HG03457 (cell line): ENCODE measurements around the gene CAMK2D.

ENCODE experiments used
- ATAC-seq: cut with Tn5 transposase; IDR thresholded peaks from one replicate; pipeline ENCODE4 v1.9.1; 2021; ENCODE audit warnings: moderate number of reproducible peaks; ENCODE audit not compliant: unreplicated experiment

Gene CAMK2D

DNA sequence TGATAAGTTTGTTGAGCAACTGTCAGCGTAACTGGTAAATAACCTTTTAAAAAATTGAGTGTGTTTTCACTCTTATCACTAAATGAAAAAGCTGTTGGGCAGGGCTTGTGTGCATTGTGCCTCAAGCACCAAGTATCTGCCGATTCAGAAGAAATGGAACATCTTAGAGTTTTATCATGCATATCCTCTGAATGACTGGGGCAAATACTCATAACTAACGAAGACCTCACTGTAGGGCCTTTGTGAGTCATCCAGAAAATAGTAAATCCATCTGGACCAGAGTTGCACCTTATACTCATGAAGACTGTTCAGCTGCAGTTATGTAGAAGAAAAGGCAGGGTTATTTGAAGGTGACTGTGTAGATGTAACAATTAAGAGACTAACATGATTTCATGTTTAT, 222.1 kb downstream of the CAMK2D start:
- no peak for ATAC-seq

DNA sequence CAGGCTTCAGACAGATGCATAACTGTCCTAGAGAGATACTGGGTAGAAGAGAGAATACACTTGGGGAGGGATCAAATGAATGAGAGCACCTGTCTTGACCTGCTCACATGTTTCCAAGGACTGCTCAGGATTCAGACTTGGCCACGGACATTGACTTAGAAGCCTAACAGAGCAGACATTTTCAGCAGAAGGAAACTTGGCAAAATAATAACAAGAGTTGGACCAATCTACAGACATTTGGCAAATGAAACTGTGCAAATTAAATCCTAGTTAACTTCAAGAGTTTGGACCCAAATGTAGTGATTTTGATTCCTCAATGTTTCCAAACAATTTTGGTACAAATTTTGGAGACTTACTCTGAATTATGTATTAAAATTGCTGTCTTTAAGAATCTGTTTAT, 223.9 kb downstream of the CAMK2D start:
- no peak for ATAC-seq

DNA sequence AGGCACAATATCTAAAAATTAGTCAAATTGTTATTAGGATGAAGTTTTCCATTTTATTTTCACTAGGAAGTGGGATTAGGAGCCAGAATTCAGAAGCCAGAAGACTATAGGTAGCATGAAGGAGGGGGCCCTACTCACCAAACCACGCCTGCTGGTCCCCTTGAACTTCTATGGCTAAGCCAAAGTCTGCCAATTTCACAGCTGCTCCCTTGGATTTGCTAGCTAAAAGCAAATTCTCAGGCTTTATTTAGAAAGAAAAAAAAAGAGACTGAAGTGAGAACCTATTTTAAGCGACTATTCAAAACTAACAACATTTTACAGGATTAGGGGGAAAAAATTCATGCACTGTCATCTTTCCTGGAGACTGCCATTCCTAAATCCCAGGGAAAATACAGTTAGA, 224.3 kb downstream of the CAMK2D start:
- ATAC-seq = no peak

DNA sequence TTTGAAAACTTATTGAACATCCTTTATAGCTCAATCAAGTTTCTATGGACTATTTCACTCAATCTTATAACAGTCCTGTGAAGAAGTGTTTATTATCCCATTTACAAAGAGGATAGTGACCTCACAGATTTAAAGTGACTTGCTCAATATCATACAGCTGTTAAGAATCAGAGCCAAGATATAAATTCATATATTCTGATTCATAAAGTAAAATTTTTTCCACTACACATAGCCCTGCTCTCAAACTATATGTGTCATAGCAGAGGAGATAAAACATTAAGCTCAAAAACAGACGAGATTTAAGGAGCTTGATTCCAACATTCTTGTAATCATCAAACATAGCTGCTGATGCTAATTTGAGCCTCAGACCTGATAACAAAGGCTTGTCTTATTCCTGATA, 226.8 kb downstream of the CAMK2D start:
- ATAC-seq = no peak

DNA sequence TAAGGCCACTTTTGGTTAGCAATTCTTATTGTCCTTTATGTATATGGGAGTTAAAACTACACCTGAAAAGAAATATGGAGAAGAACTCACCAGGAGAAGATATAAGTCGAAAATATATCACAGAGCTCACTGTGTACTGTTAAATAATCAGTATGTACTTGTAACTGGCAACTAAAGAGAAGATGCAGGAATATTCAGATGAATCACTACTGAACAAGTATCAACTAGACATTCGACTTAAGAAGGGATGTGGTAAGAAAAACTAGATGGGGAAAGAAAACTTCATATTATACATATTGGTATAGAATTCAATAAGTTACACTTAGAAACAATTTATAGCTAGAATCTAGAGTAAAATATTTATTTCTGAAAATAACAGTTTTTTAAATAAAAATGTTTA, 230.0 kb downstream of the CAMK2D start:
- no peak for ATAC-seq

DNA sequence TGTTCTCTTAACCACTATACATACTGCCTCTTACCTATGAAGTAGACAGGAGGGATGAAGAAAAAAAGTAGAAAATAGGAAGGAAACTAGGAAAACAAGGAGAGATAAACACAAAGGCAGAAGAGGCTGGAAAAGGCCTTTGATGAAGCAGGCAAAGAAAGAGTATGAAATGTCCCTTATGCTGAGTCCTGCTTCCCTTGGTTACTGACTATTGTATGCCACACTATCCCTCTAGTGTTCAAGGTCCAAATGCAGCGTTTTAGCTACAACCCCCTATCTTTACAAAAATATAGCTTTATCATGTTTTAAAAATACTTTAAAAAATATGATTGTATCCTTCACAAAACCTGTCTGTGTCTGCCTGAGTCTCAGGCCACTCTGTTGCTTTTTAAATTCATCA, 233.1 kb downstream of the CAMK2D start:
- ATAC-seq = no peak

DNA sequence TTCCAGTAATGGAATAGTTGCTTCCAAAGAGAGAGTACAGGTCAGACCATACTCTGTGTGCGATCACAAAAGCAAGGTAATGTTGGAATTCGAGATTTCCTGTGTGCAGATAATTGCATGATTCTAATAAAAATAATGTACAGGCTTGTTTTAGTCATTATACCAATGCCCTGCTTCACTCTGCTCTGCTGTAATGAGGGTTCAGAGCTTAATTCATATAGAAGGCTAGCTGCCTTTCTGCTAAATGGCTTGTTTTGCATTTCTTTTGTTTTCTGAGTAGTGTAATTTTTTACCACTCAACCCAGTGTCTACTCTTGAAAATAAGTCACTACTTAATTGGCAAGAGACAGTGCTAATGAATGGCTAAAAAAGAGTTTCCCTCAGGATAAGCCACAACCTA, 236.0 kb downstream of the CAMK2D start:
- ATAC-seq = no peak

DNA sequence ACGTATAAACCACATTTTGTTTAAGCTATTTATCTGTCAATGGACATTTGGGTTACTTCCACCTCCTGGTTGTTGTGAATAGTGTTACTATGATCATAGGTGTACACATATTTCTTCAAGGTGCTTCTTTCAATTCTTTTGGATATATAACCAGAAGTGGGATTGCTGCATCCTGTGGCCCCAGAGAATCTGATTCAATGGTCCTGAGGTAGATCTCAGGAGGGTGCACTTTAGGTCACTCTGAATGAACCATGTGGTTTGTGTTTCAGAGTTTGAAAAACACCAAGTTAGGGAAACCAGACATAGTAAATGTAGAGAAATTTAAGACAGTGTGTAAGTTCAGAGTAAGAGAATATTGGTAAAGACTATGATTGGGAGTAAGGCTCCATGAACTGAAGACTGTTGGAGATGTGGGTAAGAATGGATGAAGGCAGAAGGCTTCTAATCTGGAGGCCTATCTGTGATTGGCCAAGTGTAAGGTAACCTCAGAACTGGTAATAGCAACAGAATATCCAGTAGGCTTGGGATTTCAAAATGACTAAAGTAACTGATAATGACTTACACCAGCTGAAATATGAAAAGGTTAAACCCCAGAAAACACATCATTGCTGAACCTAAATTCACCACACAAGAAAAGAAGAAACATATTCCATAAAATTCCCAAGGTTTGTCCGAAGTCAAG, 236.9 kb downstream of the CAMK2D start:
- ATAC-seq = peak; percentile 34

DNA sequence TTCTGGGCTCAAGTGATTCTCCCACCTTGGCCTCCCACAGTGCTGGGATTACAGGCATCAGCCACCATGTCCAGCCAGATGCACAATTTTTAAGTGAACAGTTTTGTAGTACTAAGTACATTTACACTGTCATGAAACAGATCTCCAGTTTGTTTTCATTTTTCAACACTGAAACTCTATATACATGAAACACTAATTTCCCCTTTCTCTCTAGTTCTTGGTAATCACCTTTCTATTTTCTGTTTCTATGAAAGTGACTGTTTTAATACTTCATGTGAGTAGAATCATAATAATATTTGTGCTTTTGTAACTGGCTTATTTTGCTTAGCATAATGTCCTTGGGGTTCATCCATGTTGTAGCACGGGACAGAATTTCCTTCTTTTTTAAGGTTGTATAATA, 237.4 kb downstream of the CAMK2D start:
- peak; percentile 80 for ATAC-seq

DNA sequence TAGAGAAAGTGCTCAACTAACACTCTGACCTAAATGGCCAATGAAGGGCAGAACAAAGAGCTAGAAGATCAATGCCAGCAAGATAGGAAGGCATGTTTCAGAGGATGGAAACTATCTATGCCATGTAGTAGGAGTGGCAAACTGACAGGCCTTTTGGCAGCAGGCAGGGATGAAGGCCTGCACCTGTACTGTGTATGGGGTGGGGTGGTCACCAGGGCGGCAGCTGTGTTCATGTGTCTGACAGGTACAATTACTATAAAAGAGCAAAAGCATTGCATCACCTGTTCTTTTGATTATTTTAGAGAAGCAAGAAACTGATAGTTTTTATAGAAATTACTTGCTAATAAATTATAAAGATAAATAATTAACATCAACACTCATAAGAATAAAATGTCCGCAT, 239.1 kb downstream of the CAMK2D start:
- no peak for ATAC-seq

DNA sequence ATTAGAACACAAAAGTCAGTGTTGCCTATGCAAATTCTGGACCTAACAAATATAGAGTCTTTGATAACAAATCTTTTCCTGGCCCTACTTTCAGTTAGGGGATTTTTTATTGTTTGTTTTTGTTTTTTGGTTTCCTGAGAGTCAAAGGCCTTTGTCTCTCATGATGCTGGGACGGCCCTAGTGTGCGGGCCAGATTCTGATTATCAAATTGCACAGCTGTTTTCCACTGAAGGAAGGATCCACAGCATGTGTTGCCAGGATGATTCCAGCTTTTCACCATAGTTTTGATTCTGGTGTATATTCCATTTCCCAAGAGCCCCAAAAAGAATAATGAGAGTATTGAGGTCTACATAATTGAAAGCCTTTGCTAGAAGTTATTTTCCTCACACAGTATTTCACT, 248.2 kb downstream of the CAMK2D start:
- ATAC-seq = no peak

DNA sequence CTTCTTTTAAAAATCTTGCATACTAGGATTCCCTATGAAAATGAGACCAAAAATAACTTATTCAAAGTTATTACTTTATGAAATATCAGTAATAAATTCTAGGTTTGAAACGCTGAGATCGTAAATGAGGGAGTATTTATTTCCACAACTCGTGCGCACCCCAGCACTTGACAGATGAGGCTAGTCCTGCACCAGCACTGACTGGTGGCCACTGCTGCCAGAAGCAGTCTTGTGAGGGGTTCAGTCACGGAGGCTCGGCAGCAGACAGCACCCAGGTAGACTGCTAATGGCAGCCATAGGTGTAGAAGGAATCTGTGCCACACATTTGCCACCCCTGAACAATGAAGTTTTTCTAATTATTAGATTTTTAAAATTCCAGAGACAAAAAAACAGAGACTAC, 248.7 kb downstream of the CAMK2D start:
- no peak for ATAC-seq

DNA sequence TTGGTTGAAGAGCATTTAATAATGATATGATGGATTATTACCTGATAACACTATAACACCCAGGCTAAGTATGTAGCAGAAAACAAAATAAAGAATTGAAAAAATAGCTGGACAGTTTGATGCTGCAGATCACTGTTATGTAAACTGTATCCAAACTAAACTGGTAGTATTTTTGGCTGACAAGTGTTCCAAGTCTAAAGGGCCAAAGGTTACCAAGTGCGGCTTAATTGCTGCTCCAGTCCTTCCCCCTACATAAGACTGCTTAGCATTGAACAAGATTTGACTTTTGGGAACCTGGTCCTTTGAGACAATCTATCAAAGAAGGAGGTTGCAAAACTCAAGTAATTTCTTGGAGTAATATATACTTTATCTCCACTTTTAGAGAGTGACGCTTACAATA, 249.6 kb downstream of the CAMK2D start:
- ATAC-seq = no peak

DNA sequence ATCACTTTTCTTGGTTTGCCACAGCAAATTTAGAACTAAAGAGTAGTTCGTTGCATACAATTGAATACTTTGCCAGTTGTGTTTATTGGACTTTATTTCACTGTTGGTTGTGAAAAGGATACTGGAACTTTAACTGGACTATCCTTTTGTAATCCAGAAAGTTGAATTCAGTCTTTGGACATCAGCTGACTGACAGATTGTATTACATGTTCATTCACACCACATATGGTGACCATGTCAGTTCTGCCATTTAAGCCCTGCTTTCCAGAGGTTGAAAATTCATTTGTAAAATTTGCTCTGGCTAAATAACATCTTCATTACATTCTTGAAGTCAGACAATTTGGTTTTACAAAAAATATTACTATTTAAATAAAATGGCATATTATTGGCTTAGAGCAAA, 251.7 kb downstream of the CAMK2D start:
- ATAC-seq = no peak

DNA sequence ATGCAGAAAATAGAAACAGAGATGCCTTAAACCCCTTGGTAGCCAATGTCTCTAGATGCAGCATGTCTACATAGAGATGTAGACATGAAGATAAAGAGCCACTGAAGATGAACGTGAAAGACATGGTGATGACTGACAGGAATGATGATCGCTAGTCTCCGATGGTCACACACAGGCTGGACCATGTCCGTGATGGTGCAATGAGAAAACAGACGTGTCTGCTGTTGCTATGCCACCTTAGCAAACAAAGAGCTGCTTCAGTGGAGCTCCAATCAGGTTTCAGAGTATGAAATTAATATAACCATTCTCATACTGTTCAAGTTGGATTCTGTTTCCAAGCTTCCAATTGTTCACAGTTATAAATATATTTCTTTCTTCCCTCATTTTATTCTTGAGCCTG, 256.5 kb downstream of the CAMK2D start:
- ATAC-seq = no peak

DNA sequence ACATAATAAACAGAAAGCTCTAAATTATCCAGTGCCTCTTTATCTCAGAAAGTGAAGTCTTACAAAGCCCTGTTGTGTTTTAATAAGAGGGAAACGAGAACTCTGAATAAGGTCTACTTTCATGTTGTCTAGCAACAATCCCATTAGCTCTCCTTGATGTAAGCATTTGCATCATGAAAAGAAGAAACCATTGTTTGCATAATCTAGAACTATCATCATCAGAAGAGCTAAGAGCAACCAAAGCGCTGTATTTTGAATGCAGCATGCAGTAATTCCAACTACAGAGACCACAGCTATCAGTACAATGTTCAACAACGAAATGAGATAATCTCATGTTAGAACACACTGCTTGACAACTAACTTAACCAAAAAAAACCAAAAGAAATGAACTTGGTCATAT, 257.1 kb downstream of the CAMK2D start:
- ATAC-seq = no peak

DNA sequence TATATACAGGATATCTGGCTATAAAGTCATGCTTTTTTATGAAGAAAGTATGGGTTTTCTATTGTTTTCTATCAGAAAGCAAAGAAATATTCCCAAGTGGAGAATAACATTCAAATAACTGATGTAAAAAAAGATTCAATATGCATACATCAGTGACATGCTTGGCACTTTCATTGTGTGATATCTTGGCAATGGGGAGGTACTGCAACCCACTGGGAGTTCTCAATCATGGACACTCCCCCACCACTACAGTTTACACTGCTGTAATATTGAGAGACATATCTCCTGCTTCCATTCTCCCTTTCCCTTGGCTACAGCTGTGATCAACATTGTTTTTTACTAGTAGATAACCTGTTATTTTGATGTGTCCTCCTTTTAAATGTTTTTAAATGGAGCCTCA, 257.8 kb downstream of the CAMK2D start:
- ATAC-seq = no peak

DNA sequence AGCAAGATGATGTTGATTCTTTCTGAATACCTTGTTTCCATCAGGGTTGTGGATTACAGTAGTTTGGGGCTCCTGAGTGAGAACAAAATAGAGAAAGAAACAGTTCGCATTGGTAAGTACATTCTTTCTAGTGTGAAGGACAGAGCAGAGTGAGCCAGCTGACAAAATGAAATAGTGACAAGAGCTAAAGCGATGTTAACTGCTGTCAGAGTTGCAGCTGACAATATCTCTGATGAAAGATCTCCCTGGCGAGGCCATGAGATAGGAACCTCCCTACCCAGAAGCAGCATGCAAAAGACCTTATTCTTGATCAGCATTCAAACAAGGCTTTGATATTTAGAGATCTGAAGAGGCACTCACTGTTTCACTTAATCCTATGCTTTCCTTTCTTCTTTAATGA, 258.6 kb downstream of the CAMK2D start:
- no peak for ATAC-seq

DNA sequence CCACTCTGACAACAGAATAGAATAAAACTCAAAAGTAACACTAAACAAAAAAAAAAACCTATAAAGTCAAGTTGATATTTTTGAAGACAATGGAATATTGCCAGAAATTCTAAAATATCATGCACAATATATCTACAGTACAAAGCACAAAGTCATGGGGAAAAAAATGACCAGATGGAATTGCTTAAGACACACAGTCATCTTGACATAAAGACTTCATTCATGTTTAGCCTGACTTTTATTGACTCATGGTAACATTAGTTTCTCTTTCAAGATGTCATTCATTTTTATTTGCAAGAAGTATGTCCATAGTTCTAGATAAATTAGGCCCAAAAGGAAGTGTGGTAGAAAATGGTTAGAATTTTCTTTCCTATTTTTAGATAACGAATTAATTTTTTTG, 259.1 kb downstream of the CAMK2D start:
- no peak for ATAC-seq

DNA sequence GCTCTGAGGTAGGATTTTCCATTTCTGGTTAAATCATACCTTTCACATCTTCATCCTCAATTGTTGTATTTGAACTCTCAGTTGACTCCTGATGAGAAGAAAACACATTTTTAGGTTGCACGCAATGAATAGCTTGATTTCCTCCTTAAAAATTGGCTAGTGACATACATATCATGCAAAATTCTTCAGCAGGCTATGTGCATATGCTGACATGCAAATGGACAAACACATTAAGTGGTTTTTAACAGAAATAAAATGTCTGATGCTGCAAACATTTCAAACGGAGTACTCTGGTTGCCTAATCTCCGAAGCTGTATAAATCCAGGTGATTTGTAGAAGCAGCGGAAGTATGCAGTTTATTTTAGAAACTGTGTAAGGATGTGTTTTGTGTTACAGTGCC, 261.1 kb downstream of the CAMK2D start:
- ATAC-seq = no peak

DNA sequence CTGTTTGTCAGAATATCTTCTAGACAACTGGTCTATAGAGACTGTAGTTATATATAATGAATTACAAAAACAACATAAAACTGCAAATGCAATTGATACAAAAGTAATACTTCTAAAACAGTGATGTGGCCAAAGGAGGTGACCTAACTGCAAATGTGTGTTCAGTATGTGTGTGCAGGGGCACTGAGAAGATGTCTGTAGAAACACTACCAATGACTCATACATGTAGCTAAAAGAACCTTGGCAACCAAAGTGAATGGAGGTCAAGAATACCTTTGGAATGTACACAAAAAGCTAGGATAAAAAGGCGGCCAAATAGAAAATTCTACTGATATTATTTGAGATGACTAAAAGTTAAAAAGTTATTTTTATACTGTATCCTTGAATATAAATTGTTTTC, 261.8 kb downstream of the CAMK2D start:
- ATAC-seq = no peak

DNA sequence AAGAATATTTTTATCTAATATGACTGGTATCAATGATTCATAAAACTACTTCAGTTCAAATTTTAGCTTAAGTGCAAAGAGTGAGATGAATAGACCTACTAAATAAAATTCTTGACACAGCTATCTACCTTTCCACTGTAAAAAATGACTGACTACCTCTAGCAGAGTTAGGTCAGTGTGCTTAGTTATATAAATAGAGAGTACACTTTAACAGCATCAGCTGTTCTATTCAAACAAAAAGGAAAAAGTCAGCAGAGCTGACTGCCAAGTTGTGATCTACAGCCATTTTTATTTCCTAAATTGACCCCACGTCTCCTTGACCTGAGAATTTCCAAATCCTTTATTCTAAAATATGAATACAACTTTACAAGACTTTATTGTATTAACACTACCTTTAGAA, 262.4 kb downstream of the CAMK2D start:
- ATAC-seq = no peak

DNA sequence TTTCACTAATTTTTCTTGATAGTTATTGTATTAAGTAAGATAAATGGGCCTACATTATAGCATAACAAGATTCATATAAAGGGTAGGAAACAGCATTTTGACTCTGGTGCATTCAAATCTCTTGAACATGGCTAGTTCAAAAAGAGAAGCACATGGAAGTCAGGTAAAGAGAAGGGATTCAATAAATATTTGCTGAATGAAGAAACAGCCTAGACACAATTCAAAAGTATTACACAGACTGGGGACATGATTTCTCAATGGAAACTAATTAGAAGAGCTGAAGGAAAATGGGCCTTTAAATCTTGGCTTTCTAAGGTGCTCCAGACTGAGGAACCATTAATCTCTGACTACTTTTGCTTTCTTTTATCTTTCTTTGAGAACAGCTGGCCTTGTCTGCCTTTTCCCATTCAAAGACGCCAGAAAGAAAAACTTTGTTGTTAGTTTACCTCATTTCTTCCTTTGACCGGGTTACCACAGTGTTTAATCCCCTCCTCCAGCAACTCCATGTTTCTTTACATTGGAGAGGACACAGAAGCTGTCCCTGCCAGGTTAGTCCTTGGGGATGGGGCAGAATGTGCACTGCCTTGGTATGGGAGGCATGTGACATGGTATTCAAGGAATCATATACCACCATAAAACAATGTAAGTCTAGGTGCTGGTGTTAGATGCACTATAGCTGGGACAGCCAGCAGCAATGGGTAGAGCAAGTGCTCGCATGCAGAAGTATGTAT, 264.2 kb downstream of the CAMK2D start:
- no peak for ATAC-seq
